HepG2 (cell line): Measurements from ENCODE around the gene LORICRIN. TPM values are rescaled to one million over a fixed set of nuclear protein-coding genes. Genes with fewer than 3 reads are reported as not detected.

Source experiments
- ATAC-seq: fragments of 200-7000 bp; cut with Tn5 transposase; 3 replicates; pipeline ENCODE4 v1.9.1; 2020; ENCODE audit warnings: mild to moderate bottlenecking, moderate library complexity
- BruUV-seq: library from RNA; stranded (reverse); fragments of 400-500 nt; replicated peaks from 2 replicates; lab custom pipeline; 2021; lab: Mats Ljungman, UMichigan
- CTCF ChIA-PET: fragments of 300-600 bp; formaldehyde crosslinking; extraction: SDS; loops from one replicate; lab custom pipeline; 2021; ENCODE audit warnings: low total read pairs, inconsistent platforms, low intra/inter-chr PET ratio; lab: Yijun Ruan, JAX
- POLR2A ChIA-PET: fragments of 350-600 bp; sonication (Branson Sonifier 250); formaldehyde crosslinking; loops from one replicate; lab custom pipeline; 2020; ENCODE audit warnings: antibody characterized with exemption, inconsistent platforms; lab: Yijun Ruan, JAX
- DNase-seq: peaks from one replicate; pipeline ENCODE4 v3.0.0-alpha.2; 2015; ENCODE audit warnings: low spot score
- FAIRE-seq: peaks from 3 replicates; lab custom pipeline; 2011; peaks lifted over from hg19 to GRCh38; lab: Jason Lieb, UNC
- H2AFZ ChIP-seq: one replicate; pipeline ENCODE4 v1.6.1; 2011; ENCODE audit warnings: low read length, inconsistent platforms
- H3K27ac ChIP-seq: fragments of 300-600 bp; 3 replicates; pipeline ENCODE4 v1.8.0; 2011; ENCODE audit warnings: mixed run types, mild to moderate bottlenecking, mixed read lengths, low read length, inconsistent platforms; ENCODE audit not compliant: insufficient read depth; ENCODE audit errors: extremely low read length
- H3K27me3 ChIP-seq, 2 experiments: fragments of 200-600 bp in 1 of 2; 2 replicates in 1 of 2; 3 replicates in 1 of 2; pipeline versions ENCODE4 v1.6.0 to v1.8.0; 2011; ENCODE audit warnings: low read length in 2 of 2, mild to moderate bottlenecking in 2 of 2, moderate library complexity in 2 of 2, inconsistent platforms in 1 of 2; ENCODE audit not compliant: insufficient read depth in 2 of 2, control insufficient read depth in 1 of 2
- H3K36me3 ChIP-seq, 2 experiments: fragments of 200-600 bp in 1 of 2; replicated peaks in 1 of 2; 2 replicates in 1 of 2; 3 replicates in 1 of 2; pipeline versions ENCODE4 v1.5.1 to v1.8.0; 2011; ENCODE audit warnings: low read length in 2 of 2, inconsistent platforms in 1 of 2; ENCODE audit not compliant: insufficient read depth in 2 of 2, control insufficient read depth in 1 of 2
- H3K4me1 ChIP-seq: 2 replicates; pipeline ENCODE4 v1.5.1; 2012; ENCODE audit warnings: low read length, inconsistent platforms; ENCODE audit not compliant: insufficient read depth
- H3K4me2 ChIP-seq: 2 replicates; pipeline ENCODE4 v1.6.0; 2011; ENCODE audit warnings: low read depth, low read length, inconsistent platforms
- H3K4me3 ChIP-seq, 3 experiments: fragments of 200-600 bp in 1 of 3; sonication (generic), shearing (Covaris generic) in 1 of 3; replicated peaks in 1 of 3; 2 replicates each; pipeline ENCODE4 v1.5.1; 2011 to 2016; ENCODE audit warnings: low read length in 3 of 3, inconsistent platforms in 2 of 3, low read depth in 2 of 3, mild to moderate bottlenecking in 2 of 3, control low read depth in 1 of 3, mixed read lengths in 1 of 3; ENCODE audit not compliant: insufficient read depth in 1 of 3
- H3K79me2 ChIP-seq: one replicate; pipeline ENCODE4 v1.6.1; 2011; ENCODE audit warnings: low read length, inconsistent platforms; ENCODE audit not compliant: insufficient read depth
- H3K9ac ChIP-seq: 2 replicates; pipeline ENCODE4 v1.6.0; 2011; ENCODE audit warnings: mild to moderate bottlenecking, low read depth, low read length, inconsistent platforms; ENCODE audit not compliant: insufficient read depth
- H3K9me3 ChIP-seq: 2 replicates; pipeline ENCODE4 v1.5.1; 2012; ENCODE audit warnings: mild to moderate bottlenecking, low read length
- H4K20me1 ChIP-seq: 2 replicates; pipeline ENCODE4 v1.6.0; 2011; ENCODE audit warnings: inconsistent platforms, mild to moderate bottlenecking, low read length, moderate library complexity; ENCODE audit not compliant: insufficient read depth
- IRX3 ChIP-seq: sonication (generic); formaldehyde crosslinking; IDR thresholded peaks from 2 replicates; pipeline ENCODE4 v1.8.1; 2023; ENCODE audit warnings: mild to moderate bottlenecking, low read depth, missing genetic modification reagents, borderline replicate concordance
- SRSF9 ChIP-seq: fragments of 200-400 bp; formaldehyde crosslinking; IDR thresholded peaks from 2 replicates; pipeline ENCODE4 v1.6.1; 2018; ENCODE audit warnings: borderline replicate concordance, mild to moderate bottlenecking, low read depth, low read length; ENCODE audit not compliant: insufficient read depth, poor library complexity, severe bottlenecking
- WGBS: methylation state at CpG from one replicate; pipeline ENCODE4 v1.1.6; 2017; ENCODE audit warnings: low lambda C conversion rate; 5-methylcytosine and 5-hydroxymethylcytosine counted together
- in situ Hi-C: cut with HindIII; loops from 2 replicates; pipeline ENCODE4 v1.10.0; 2017; ENCODE audit warnings: low pct_unique_long_range_greater_than_20kb; ENCODE audit not compliant: extremely low pct_ligation_motif_present
- intact Hi-C: fragments of 100-400 bp; cut with micrococcal nuclease; formaldehyde crosslinking; loops from one replicate; pipeline ENCODE4 v1.10.0; 2022; ENCODE audit not compliant: unreplicated experiment
- polyA plus RNA-seq, 8 experiments: library from polyadenylated mRNA; depleted of rRNA in 3 of 8; stranded (reverse) in 7 of 8; unstranded in 1 of 8; fragments of >200 nt; fragmentation: Illumina TruSeq in 4 of 8; extraction: Trizol in 4 of 8; gene quantifications; 2 replicates each; pipeline versions ENCODE4 v1.2.1 to v1.2.3, GENCODE V29; 2011 to 2016; ENCODE audit warnings: low read depth in 4 of 8, missing spikeins in 1 of 8, mixed read lengths in 1 of 8; ENCODE audit not compliant: insufficient read depth in 1 of 8
- total RNA-seq, 5 experiments: library from RNA; depleted of rRNA; stranded (reverse); fragments of >200 nt; fragmentation: Illumina TruSeq; extraction: Trizol; gene quantifications; 2 replicates each; pipeline ENCODE4 v1.2.3, GENCODE V29; 2016; ENCODE audit warnings: low read depth in 1 of 5
- TF ChIP-seq, protein P1 (sequence below): sonication (generic); formaldehyde crosslinking; IDR thresholded peaks from 2 replicates; pipeline ENCODE4 v1.4.0; 2020; ENCODE audit warnings: missing genetic modification reagents
- TF ChIP-seq, protein P2 (sequence below): sonication (generic); formaldehyde crosslinking; IDR thresholded peaks from 2 replicates; pipeline ENCODE4 v1.5.1; 2020; ENCODE audit warnings: mild to moderate bottlenecking, missing genetic modification reagents, moderate library complexity

The LORICRIN gene
- total and polyA plus RNA-seq, 2 of the 13 experiments (the other 11 are each of a cell fraction or from before 2014, with no cell fraction given) = not detected

GRCh38 chr1:153213519-153213918 is 46.0 kb upstream of the LORICRIN start:
- Histone ChIP-seq H3K4me2 (no peak overlapping the region), H3K36me3 (no peaks in the 10 kb centered on the region), H2AFZ (no peak overlapping the region), H3K4me1 (no peaks in the 10 kb centered on the region), H3K9ac (no peak overlapping the region), H3K4me3 (no peak overlapping the region), H4K20me1 (no peaks in the 10 kb centered on the region), H3K27me3 (peaks cover 0 to 3% of the 10 kb centered on the region in 2 experiments; a peak in 2 of 5 replicates), H3K79me2 (no peaks in the 10 kb centered on the region), H3K9me3 (no peaks in the 10 kb centered on the region), H3K27ac (no peak overlapping the region)
- POLR2A ChIA-PET = no interaction called here
- intact Hi-C loops = no loop called here
- no TSS peak for BruUV-seq
- DNase-seq = no peak
- TF ChIP-seq IRX3 (CRISPR knock-in tag) = no peak
- TF ChIP-seq, protein P1, sequence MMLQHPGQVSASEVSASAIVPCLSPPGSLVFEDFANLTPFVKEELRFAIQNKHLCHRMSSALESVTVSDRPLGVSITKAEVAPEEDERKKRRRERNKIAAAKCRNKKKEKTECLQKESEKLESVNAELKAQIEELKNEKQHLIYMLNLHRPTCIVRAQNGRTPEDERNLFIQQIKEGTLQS (CRISPR knock-in tag) = no peak
- in situ Hi-C loops = no loop called here
- CTCF ChIA-PET = no interaction called here
- no peak for ATAC-seq
- no peak for FAIRE-seq
- 11% methylated on average over 4 of the region's 4 CpGs for WGBS

- no peak within 1 kb of the TSS for H3K9ac ChIP-seq
- H2AFZ ChIP-seq = no peak within 1 kb of the TSS
- DNase-seq = no peak
- no peak for ATAC-seq
- TF ChIP-seq SRSF9 = no peak
- TF ChIP-seq, protein P2, sequence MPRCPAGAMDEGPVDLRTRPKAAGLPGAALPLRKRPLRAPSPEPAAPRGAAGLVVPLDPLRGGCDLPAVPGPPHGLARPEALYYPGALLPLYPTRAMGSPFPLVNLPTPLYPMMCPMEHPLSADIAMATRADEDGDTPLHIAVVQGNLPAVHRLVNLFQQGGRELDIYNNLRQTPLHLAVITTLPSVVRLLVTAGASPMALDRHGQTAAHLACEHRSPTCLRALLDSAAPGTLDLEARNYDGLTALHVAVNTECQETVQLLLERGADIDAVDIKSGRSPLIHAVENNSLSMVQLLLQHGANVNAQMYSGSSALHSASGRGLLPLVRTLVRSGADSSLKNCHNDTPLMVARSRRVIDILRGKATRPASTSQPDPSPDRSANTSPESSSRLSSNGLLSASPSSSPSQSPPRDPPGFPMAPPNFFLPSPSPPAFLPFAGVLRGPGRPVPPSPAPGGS (CRISPR knock-in tag) = no peak
- BruUV-seq = no TSS peak
- H4K20me1 ChIP-seq = no peaks in the 10 kb centered on the region
- peaks cover 0 to 2% of the 10 kb centered on the region in 2 experiments; a peak in 2 of 5 replicates for H3K27me3 ChIP-seq
- H3K4me3 ChIP-seq = no peak within 1 kb of the TSS
- in situ Hi-C loops (no loop called here), intact Hi-C loops (no loop called here)
- FAIRE-seq = no peak
- no peaks in the 10 kb centered on the region for H3K36me3 ChIP-seq
- H3K79me2 ChIP-seq = no peaks in the 10 kb centered on the region
- ChIA-PET POLR2A (no interaction called here), CTCF (no interaction called here)
- no peak within 1 kb of the TSS for H3K27ac ChIP-seq
- H3K4me2 ChIP-seq = no peak within 1 kb of the TSS
- H3K9me3 ChIP-seq = no peaks in the 10 kb centered on the region
- H3K4me1 ChIP-seq = no peaks in the 10 kb centered on the region
- WGBS = no CpG with 5 or more reads among the region's 3 CpGs
These were observed 42.3 kb upstream of the LORICRIN start, which contains the start of gene PRR9 for GRCh38 chr1:153217212-153217611. Gene PRR9, plus strand, starts transcription at chr1:153217584. Its CDS starts 561 bp downstream, at chr1:153218145.
